Panc1 (cell line): ENCODE measurements around the gene NXPE3. TPM values are rescaled to one million over a fixed set of nuclear protein-coding genes. Genes with fewer than 3 reads are reported as not detected.

Source experiments
- ATAC-seq: fragments of 200-7000 bp; cut with Tn5 transposase; 2 replicates; pipeline ENCODE4 v1.9.1; 2020; ENCODE audit warnings: mild to moderate bottlenecking, moderate library complexity
- BruUV-seq: library from RNA; stranded (reverse); fragments of 400-500 nt; replicated peaks from 2 replicates; lab custom pipeline; 2021; lab: Mats Ljungman, UMichigan
- CTCF ChIA-PET: fragments of 300-600 bp; sonication (Branson Sonifier 250); formaldehyde crosslinking; loops from one replicate; lab custom pipeline; 2022; ENCODE audit warnings: antibody characterized with exemption; lab: Charles Lee
- POLR2A ChIA-PET: fragments of 300-600 bp; sonication (Branson Sonifier 250); formaldehyde crosslinking; loops from one replicate; lab custom pipeline; 2022; ENCODE audit warnings: antibody characterized with exemption; lab: Charles Lee
- DNase-seq: peaks from one replicate; pipeline ENCODE4 v3.0.0-alpha.2; 2010; ENCODE audit warnings: low read depth, low spot score
- H3K27ac ChIP-seq: 2 replicates; pipeline ENCODE4 v1.5.1; 2011; ENCODE audit warnings: mild to moderate bottlenecking, low read length, inconsistent platforms
- H3K27me3 ChIP-seq: fragments of 200-500 bp; sonication (Bioruptor generic); 2 replicates; pipeline ENCODE4 v1.6.0; 2014; ENCODE audit warnings: low read length, inconsistent platforms; ENCODE audit not compliant: control insufficient read depth, insufficient read depth
- H3K36me3 ChIP-seq: fragments of 200-500 bp; sonication (Bioruptor generic); 2 replicates; pipeline ENCODE4 v1.5.1; 2014; ENCODE audit warnings: inconsistent platforms, mild to moderate bottlenecking, low read length, moderate library complexity; ENCODE audit not compliant: control insufficient read depth, insufficient read depth
- H3K4me1 ChIP-seq: 2 replicates; pipeline ENCODE4 v1.5.1; 2011; ENCODE audit warnings: inconsistent platforms, mild to moderate bottlenecking, low read length, moderate library complexity; ENCODE audit not compliant: control insufficient read depth, insufficient read depth
- H3K4me3 ChIP-seq, 2 experiments: 2 replicates each; pipeline ENCODE4 v1.5.1; 2011 to 2012; ENCODE audit warnings: low read depth in 2 of 2, low read length in 2 of 2, mild to moderate bottlenecking in 2 of 2, inconsistent platforms in 1 of 2, moderate library complexity in 1 of 2
- H3K9me3 ChIP-seq: fragments of 200-500 bp; sonication (Bioruptor generic); 2 replicates; pipeline ENCODE4 v1.5.1; 2014; ENCODE audit warnings: low read depth, mild to moderate bottlenecking, inconsistent platforms, low read length, moderate library complexity; ENCODE audit not compliant: control insufficient read depth, insufficient read depth
- POLR2AphosphoS5 ChIP-seq: IDR thresholded peaks from 2 replicates; pipeline ENCODE4 v1.6.1; 2012; ENCODE audit warnings: mild to moderate bottlenecking, low read depth, low read length, moderate library complexity
- SIN3A ChIP-seq: IDR thresholded peaks from 2 replicates; pipeline ENCODE4 v1.6.1; 2012; ENCODE audit warnings: low read depth, mild to moderate bottlenecking, low read length, moderate library complexity, borderline replicate concordance; ENCODE audit not compliant: insufficient read depth
- TCF7L2 ChIP-seq: IDR thresholded peaks from 2 replicates; pipeline ENCODE4 v1.6.1; 2011; ENCODE audit warnings: mild to moderate bottlenecking, low read depth, low read length, inconsistent platforms
- in situ Hi-C: cut with HindIII; loops from 2 replicates; pipeline ENCODE4 v1.10.0; 2016; ENCODE audit warnings: low sequenced_read_pairs, low pct_unique_long_range_greater_than_20kb
- intact Hi-C: fragments of 100-400 bp; cut with micrococcal nuclease; formaldehyde crosslinking; loops from one replicate; pipeline ENCODE4 v1.10.0; 2022; ENCODE audit not compliant: unreplicated experiment
- total RNA-seq: library from RNA; stranded (reverse); gene quantifications from one replicate; pipeline ENCODE4 v1.2.1, GENCODE V29; 2021; ENCODE audit not compliant: unreplicated experiment
- TF ChIP-seq, protein P1 (sequence below): fragments of 450-650 bp; IDR thresholded peaks from 2 replicates; pipeline ENCODE4 v1.5.1; 2017; ENCODE audit warnings: mild to moderate bottlenecking
- TF ChIP-seq, protein P2 (sequence below), 2 experiments: IDR thresholded peaks; 2 replicates each; pipeline ENCODE4 v1.6.1; 2011 to 2012; ENCODE audit warnings: low read depth in 2 of 2, control low read depth in 1 of 2, low read length in 1 of 2, mild to moderate bottlenecking in 1 of 2, moderate library complexity in 1 of 2; ENCODE audit not compliant: insufficient read depth in 1 of 2

The NXPE3 gene
- total RNA-seq, 1 experiment from 2014 or later = 30.4 TPM

DNA sequence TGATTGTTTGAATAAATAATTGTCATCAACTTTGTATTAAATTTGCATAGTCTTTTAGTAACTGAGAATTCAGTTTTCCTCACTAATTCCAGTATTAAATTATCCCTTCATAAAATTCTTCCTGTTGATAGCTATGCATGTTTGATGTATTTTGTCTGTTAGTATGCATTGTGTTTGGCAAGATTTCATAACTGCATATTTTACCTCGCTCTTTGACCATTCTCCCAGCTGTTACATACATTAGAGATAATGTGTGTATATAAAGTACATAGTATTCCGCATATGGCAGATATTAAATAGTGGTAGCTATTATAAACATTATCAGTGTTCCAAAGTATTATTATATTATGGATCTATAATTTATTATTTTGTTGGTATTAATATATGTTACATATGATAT is 59.7 kb downstream of the NXPE3 start:
- ChIA-PET POLR2A (no interaction called here), CTCF (no interaction called here)
- Histone ChIP-seq H3K9me3 (no peaks in the 10 kb centered on the region), H3K27ac (no peak overlapping the region), H3K27me3 (no peaks in the 10 kb centered on the region), H3K36me3 (no peaks in the 10 kb centered on the region), H3K4me1 (peaks cover 5% of the 10 kb centered on the region; the same call in 1 of the 2 replicates), H3K4me3 (no peak overlapping the region)
- TF ChIP-seq TCF7L2 (no peak), POLR2AphosphoS5 (no peak), SIN3A (no peak)
- TF ChIP-seq, protein P1, sequence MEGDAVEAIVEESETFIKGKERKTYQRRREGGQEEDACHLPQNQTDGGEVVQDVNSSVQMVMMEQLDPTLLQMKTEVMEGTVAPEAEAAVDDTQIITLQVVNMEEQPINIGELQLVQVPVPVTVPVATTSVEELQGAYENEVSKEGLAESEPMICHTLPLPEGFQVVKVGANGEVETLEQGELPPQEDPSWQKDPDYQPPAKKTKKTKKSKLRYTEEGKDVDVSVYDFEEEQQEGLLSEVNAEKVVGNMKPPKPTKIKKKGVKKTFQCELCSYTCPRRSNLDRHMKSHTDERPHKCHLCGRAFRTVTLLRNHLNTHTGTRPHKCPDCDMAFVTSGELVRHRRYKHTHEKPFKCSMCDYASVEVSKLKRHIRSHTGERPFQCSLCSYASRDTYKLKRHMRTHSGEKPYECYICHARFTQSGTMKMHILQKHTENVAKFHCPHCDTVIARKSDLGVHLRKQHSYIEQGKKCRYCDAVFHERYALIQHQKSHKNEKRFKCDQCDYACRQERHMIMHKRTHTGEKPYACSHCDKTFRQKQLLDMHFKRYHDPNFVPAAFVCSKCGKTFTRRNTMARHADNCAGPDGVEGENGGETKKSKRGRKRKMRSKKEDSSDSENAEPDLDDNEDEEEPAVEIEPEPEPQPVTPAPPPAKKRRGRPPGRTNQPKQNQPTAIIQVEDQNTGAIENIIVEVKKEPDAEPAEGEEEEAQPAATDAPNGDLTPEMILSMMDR = no peak
- TF ChIP-seq, protein P2, sequence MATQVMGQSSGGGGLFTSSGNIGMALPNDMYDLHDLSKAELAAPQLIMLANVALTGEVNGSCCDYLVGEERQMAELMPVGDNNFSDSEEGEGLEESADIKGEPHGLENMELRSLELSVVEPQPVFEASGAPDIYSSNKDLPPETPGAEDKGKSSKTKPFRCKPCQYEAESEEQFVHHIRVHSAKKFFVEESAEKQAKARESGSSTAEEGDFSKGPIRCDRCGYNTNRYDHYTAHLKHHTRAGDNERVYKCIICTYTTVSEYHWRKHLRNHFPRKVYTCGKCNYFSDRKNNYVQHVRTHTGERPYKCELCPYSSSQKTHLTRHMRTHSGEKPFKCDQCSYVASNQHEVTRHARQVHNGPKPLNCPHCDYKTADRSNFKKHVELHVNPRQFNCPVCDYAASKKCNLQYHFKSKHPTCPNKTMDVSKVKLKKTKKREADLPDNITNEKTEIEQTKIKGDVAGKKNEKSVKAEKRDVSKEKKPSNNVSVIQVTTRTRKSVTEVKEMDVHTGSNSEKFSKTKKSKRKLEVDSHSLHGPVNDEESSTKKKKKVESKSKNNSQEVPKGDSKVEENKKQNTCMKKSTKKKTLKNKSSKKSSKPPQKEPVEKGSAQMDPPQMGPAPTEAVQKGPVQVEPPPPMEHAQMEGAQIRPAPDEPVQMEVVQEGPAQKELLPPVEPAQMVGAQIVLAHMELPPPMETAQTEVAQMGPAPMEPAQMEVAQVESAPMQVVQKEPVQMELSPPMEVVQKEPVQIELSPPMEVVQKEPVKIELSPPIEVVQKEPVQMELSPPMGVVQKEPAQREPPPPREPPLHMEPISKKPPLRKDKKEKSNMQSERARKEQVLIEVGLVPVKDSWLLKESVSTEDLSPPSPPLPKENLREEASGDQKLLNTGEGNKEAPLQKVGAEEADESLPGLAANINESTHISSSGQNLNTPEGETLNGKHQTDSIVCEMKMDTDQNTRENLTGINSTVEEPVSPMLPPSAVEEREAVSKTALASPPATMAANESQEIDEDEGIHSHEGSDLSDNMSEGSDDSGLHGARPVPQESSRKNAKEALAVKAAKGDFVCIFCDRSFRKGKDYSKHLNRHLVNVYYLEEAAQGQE (IDR thresholded peaks at IDR 0.05; ENCODE audit: insufficient read depth in 1 of 2, low read depth in 2 of 2, low read length in 1 of 2) = no peak
- ATAC-seq = no peak
- no peak for DNase-seq
- intact Hi-C loops (no loop called here), in situ Hi-C loops (no loop called here)
- BruUV-seq = no TSS peak

DNA sequence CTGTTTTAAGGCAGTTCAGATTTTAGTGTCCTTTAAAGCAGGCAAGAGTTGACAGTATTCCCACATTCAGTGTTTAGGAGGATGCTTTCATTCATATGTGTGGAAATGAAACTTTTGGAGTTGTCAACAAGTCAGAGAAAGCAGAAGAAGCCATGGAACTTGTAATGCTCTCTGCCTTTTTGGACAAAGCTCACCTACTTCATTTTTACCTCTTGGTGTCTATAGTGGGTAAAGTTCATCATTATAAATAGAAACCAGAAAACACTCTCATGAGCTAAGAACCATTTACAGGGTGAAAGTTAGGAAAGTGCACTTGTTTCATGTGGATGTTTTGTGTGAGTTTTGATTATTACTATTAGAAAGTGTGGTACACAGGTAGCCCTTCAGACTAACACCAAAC is 61.1 kb downstream of the NXPE3 start:
- no TSS peak for BruUV-seq
- TF ChIP-seq, protein P2 (IDR thresholded peaks at IDR 0.05; ENCODE audit: insufficient read depth in 1 of 2, low read depth in 2 of 2, low read length in 1 of 2) = no peak
- TF ChIP-seq TCF7L2 (no peak), SIN3A (no peak), POLR2AphosphoS5 (no peak)
- TF ChIP-seq, protein P1 = no peak
- H3K4me1 ChIP-seq = peaks cover 5% of the 10 kb centered on the region; the same call in 1 of the 2 replicates
- H3K36me3 ChIP-seq = no peaks in the 10 kb centered on the region
- ChIA-PET CTCF (no interaction called here), POLR2A (interaction anchor here (1.4 kb wide), 1 partner anchor 10 kb away, joined by 6 read pairs; the partner anchor contains the start of gene NFKBIZ)
- in situ Hi-C loops (no loop called here), intact Hi-C loops (no loop called here)
- DNase-seq = no peak
- no peak for ATAC-seq
- no peaks in the 10 kb centered on the region for H3K9me3 ChIP-seq
- H3K27me3 ChIP-seq = no peaks in the 10 kb centered on the region
- H3K4me3 ChIP-seq = no peak overlapping the region
- H3K27ac ChIP-seq = no peak overlapping the region
